Stimulated activated CD4-positive, alpha-beta T cell treated with anti-CD3 and anti-CD28 coated beads, Interleukin-12 subunit alpha, Interleukin-12 subunit beta, amount 100 ng/mL, for 24 hours (primary cell): Measurements from ENCODE around the gene CLRN1.
"Not testable (repeated sequence)": the region's sequence is repeated elsewhere in the genome, so short reads cannot be mapped to it uniquely, and the experiment has no call there.

Source experiments
- DNase-seq, 2 experiments: peaks; one replicate each; pipeline ENCODE4 v3.0.0-alpha.2; 2020; ENCODE audit warnings: low read depth in 2 of 2

CLRN1 gene, protein sequence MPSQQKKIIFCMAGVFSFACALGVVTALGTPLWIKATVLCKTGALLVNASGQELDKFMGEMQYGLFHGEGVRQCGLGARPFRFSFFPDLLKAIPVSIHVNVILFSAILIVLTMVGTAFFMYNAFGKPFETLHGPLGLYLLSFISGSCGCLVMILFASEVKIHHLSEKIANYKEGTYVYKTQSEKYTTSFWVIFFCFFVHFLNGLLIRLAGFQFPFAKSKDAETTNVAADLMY

DNA sequence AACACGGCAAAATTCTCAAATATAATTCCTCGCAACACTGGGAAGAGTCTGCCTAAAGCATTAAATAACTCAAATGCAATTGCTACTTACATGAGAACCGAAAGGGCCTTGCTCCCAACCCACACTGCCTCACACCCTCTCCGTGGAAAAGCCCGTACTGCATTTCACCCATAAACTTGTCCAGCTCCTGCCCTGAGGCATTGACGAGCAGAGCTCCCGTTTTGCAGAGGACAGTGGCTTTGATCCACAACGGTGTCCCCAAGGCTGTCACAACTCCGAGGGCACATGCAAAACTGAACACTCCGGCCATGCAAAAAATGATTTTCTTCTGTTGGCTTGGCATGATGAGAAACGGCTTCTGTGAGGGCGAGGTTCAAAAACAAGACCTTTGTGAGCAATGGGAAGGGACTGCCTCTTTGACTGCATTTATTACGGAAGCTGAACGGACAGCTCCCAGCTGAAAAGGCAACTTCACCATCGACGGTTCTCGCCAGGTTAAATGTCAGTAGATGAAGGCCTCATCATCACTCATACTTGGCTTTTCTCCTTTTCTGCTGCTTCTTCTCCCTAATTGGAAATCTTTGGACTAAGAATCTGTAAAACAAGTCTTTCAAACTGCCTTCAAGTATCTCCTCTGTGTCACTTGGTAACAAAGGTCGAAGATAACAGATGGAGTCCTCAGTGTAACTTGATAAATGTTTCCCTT lies at the start of gene CLRN1:
CLRN1 (minus strand) TSS at position 362 of the 706 bp plus-strand sequence; CDS start at position 343, 19 bp downstream.
- no peak for DNase-seq

DNA sequence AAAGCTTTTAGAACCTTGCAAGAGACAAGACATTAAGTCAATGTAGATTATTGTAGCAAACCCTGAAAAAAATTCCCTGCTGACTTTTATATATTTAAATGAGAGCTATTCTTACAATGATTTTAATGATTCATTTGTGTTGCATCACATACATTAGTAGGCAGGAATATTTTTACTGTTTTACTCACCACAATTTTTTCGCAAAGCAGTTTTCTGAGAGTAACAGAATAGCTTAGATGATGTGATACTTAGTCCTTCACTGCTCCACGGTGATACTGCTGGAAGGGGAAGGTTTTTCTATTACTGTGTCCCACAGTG lies 43.9 kb upstream of the CLRN1 start:
- DNase-seq, result no peak

DNA sequence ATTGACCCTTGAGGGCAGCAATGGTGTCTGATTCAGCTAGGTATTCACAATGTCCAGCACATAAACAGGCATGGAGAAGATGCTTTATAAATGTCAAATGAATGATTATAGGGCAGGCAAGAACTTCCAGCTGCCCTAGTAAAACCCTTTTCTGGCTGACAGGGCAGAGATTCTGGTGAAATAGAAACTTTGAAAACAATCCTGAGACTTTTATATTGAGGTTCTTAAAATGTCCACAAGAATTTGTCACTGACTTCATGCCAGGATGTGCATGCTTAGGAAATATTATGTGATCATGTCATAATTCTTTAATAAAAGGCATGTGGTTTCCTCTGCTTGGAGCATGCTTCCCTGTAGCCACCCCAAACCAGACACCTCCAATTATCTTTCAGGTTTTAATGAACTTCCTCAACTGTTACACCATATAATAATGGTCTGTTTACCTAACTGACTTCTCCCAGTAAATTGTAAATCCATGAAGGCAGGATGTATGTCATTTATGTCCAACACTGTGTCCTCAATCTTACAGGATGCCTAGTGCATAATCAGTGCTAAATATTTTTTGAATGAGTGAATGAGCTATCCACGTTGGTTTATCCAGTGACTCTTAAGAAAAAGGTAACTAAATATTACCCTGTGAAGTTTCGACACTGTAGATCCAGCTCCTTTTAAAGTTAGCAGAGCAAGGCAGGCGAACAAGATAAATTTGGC lies 43.4 kb upstream of the CLRN1 start:
- no peak for DNase-seq

DNA sequence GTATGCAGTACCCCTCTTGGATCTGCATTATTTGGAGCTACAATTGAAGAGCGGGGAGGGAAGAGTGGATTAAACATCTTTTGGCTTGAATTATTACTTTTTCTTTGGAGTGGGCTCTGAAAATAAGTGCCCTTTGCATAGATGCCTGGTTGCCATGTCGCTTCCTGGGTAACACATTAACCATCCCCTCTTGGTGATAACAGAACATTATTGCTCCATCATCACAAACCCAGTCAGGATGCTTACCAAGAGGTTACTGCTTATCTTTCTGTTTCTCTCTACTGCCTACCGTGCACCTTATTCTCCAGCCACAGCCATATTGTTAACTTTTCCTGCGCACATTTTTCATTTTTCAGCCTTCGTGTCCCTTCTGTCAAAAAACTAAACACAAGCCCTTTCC lies 42.7 kb upstream of the CLRN1 start:
- no peak for DNase-seq

DNA sequence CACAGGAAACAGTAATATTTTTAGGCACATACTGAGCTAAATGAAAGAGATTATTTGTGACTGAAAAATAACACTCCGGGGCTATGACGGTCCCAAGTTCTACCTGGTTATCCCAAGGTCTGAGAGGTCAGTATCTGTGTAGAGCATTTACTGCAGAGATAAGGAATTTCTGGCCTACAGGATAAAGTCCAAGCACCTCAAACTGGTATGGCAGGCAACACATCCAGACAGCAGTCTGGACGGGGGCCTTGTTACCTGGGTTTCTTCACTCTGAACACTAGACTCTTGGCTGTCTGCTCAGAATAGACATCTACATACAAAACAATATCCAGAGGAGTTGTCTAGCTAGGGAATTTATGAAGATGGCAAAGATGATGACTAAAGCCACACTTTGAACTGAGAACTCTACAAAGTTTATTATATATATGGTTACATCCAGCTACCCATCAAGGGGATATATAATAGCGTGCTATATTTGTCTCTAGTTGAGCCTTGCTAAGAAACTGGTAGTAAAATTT lies 42.0 kb upstream of the CLRN1 start:
- no peak for DNase-seq

DNA sequence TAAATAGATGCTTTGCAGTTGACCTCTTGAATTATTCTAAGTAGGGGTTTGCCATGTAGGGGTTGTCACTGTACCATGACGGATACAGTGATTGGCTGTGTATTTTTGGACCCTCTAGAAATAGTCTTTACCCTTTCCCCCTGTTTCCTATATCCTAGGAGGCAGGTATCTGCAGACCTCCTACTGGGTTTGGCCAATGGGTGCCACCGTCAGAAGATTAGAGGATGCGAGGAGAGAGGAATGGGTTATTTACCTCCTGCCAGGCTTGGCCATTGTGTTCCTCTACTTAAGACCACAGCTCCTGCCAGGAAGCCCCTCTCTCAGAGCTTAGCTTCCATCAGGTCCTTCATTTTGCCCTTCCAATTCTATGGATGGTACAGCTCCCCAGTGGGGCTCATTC lies 40.2 kb upstream of the CLRN1 start:
- DNase-seq, result no peak

DNA sequence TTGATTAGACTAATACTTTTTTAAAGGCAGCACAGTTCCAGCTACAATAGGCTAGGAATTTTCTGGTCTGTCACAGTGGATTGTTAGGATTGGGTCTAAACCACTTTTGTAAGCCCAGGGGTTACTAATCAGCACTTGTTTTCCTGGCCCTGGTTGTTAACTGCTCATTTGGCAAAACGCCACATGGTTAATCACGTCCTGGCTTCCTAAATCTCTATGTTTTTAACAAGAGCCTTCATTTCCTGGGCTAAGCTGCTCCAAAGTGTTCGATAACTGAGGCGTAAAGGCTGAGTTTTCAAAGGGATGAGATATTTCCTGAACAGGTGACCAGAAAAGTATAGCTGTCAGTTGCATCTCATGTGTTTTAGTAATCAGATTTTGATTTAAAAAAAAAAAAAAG lies 38.9 kb upstream of the CLRN1 start:
- DNase-seq, result no peak

DNA sequence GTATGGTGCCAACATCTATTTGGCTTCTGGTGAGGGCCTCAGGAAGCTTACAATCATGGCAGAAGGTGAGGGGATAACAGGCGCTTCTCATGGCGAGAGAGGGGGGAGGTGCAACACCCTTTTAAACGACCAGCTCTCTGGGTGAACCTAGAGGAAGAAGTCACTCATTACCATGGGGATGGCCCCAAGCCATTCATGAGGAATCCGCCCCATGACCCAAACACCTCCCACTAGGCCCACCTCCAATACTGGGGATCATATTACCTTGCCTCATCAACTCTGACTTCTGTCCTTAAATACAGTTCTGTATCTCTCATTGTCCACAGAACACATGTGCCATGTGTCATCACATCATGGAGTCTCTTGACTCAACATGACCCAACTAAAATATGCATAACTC lies 37.5 kb upstream of the CLRN1 start:
- DNase-seq, result no peak

DNA sequence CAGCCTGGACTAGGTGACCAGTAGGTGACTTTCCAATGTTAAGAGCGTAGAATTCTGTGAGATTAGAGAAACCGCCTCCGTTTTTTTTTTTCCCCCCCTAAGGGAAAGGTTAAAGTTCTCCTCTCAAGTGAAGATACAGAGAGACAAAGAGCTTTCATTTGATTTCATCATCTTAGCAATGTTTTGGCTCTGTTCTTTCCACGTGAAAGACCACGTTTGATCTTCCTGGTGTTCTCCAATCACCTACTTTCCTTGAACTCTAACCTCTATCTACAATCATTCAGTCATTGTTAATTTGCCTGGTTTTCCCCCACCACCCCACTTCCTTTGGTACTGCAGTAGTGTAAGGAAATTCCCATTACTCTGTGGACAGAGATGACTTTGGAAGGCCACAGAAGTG lies 36.9 kb upstream of the CLRN1 start:
- no peak for DNase-seq

DNA sequence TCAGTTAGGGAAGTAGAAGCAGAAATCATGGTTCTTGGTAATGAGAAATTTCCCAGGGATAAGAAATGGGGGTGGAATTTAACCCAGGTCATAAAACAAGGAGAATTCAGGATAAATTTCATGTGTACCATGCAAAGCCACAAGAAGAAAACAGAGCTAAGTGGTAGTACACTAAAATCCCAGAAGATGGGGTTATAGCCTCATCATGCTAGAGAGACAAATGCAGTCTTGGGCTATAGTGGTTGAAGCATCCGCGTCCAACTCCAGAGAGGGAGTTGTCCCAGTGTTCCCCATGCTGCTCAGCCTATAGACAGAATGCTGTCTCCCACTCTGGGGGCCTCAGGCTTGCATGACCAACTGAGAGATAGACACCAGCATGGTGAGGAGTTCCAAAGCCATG lies 36.2 kb upstream of the CLRN1 start:
- no peak for DNase-seq

DNA sequence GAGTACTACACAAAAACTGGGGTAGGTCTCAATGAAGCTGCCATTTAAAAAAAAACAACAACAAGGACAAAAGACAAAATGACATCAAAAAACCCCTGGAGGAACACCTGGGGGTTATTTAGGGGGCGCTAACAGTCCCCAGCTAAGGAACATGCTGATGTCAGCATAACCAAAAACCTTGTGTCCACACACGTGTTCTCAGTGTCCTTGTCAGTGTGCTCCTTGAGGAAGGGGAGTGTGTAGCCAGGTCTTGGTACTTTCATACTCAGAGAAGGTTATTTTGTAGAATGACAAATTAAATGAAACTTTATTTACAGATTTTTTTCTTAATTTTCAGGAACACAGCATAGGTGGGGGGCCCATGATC lies 31.2 kb upstream of the CLRN1 start:
- no peak for DNase-seq

DNA sequence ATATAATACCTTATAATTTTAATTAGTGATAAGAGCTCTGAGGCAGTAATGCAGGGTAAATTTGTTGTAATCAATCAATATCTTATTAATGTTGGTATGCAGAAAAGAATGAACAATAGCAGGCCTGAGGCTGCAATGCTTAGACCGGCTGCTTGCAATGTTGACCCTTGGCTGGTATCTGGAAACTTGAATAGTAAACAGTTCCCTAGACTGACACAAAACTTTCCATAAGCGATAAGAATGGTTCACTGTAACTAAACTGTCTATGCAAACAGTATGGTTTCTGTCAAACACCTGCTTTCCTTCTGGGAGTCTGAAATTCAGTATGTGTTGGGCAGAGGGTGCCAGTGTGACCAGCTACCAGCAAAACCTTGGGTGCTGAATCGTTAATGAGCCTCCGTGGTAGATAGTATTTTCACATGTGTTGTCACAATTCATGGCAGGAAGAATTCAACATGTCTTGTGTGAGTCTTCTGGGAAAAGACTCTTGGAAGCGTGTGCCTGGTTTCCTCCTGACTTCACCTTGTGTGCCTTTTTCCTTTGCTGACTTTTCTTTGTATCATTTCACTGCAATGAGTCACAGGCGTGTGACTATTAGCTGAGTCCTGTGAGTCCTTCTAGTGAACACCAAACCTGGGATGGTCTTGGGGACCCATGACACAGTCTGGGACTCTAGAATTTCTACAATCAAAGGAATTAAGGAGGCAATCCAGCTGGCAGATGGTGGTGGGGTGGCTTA lies 30.7 kb upstream of the CLRN1 start:
- no peak for DNase-seq

DNA sequence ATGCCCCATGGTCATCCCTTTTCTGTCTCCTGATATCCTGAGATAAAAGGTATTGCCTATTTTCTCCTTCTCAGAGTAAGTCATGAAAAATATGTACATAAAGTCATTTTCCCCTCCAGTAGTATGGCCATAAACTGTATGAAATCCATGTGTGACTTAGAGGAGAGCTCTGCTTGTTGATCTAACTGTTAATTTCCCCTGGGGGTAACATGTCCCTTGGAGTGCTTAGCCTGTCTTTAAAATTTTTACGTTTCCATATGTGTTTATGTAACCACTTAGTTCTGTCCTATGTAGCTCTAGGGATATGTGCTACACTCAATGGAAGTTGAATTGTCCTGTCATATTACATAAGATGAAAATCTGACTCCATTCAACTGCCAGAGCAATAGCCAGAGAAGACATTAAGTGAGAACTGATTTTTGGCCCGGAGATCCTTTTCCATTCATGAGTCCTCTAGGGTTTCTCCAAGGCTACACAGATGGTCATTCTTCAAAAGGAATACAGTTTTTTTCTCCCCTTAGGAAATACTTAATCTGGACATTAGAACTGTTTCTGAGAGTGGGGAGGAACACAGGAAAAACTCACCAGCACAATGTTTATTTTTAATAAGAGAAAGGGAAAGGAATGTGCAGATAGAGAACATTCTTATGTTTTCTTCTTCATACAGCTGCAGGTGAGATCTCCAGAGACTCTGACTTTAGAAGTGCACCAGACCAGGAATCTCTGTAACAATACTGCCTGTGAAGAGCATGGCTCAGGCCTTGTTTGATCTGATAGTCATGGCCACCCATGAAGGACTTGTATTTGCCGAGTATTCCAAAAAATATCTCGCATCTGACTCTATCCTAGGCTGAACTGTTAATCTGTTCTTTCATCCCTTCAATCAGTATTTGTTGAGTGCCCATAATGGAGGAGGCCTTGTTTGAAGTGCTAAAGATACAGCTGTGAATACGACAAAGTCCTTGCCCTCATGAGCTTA lies 29.8 kb upstream of the CLRN1 start:
- DNase-seq, result no peak

DNA sequence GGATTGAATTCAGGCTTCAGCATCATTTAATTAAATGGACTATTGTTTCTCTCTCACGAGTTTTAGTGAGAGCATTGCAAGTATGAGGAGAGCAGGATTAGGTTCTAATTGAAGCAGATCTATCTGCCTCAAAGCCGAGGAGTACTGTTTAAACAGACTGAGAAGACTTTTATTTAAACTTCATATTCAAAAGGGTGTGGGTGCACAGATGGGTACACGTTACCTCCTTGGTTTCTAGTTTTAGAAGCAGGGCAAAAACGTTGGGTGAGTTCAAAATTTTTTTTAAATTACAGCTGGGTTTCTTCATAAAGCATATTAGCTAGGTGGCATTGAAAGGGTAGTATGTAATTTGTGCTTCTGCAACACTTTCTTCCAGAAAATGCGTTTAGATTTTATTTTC lies 26.5 kb upstream of the CLRN1 start:
- no peak for DNase-seq

DNA sequence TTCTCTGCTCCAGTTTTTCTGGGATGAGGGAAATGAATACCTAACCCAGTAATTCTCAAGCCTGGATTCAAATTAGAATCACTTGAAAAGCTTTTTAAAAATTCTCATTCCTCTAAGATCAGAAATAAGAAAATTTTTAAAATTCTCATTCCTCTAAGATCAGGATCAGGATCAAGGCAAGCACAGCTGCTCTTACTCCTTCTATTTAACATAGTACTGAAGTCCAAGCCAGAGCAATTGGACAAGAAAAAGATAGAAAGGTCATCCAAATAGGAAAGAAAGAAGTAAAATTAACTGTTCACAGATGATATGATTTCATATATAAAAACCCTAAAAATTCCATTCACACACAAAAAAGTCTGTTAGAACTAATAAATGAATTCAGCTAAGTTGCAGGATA lies 24.2 kb upstream of the CLRN1 start:
- DNase-seq, result no peak

DNA sequence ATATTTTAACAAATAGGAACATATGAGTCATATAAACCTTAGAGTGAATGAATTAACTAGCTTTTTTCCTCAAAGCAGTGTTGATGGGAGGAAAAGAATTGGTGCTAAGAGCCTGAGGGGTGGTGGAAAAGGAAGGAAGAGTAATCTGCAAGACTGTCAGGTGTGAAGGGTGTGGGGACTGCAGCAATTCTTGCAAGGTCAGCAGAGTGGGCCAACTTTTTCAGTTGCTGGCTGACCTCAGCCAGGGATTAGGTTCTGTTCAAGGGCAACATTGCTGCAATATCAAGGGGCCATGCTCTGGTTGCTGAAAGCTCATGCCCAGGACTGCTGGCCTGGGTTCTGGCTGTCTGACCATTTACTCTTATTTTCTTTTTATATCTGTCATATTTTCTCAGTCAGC lies 23.0 kb upstream of the CLRN1 start:
- DNase-seq, result no peak

DNA sequence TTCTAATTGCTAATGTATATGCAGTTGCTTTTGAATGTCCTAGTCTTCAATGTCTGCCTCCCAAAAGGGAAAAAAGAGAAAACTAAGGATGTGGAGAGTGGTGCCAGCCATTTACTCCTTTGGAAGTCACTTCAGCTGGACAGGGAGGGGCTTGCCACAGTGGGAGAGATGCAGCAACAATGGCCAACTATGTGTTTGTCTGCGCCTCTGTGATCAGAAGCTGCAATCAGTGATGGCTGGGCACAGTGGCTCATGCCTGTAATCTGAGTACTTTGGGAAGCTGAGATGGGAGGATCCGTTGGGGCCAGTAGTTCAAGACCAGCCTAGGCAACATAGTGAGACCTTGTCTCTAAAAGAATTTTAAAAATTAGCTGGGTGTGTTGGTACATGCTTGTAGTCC lies 16.7 kb upstream of the CLRN1 start:
- DNase-seq, result no peak

DNA sequence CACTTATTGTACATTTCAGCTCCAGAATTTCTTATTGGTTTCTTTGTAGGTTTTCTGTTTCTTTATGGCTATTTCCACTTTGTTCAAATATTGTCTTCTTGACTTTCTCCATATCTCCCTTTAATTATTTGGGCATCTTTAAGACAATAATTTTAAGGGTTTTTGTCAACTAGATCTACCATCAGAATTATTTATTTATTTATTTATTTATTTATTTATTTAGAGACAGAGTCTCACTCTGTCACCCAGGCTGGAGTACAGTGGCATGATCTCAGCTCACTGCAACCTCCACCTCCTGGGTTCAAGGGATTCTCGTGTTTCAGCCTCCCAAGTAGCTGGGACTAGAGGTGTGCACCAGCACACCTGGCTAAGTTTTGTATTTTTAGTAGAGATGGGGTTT lies 15.9 kb upstream of the CLRN1 start:
- not testable (repeated sequence) for DNase-seq

DNA sequence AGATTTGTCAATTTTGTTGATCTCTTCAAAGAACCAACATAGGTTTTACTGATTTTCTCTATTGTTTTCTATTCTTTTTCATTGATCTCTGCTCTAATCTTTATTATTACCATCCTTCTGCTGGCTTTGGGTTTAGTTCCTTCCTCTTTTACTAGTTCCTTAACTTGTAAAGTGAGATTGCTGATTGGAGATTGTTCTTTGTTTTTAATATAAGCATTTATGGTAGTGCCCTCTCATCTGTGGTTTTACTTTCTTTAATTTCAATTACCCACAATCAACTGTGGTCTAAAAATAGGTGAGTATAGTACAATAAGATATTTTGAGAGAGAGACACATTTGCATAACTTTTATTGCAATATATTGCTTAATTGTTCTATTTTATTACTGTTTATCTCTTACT lies 13.2 kb upstream of the CLRN1 start:
- no peak for DNase-seq

DNA sequence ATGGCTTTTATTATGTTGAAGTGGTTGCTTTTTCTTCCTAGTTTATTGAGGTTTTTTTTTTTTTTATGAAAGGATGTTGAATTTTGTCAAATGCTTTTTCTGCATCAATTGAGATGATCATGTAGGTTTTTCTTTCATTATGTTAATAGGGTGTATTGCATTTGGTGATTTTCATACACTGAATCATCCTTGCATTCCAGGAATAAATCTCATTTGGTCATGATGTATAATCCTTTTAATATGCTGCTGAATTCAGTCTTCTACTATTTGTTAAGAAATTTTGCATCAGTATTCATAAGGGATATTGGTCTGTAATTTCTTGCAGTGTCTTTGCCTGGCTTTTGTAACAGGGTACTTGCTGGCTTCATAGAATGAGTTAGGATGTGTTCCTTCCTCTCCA lies 11.5 kb upstream of the CLRN1 start:
- no peak for DNase-seq

DNA sequence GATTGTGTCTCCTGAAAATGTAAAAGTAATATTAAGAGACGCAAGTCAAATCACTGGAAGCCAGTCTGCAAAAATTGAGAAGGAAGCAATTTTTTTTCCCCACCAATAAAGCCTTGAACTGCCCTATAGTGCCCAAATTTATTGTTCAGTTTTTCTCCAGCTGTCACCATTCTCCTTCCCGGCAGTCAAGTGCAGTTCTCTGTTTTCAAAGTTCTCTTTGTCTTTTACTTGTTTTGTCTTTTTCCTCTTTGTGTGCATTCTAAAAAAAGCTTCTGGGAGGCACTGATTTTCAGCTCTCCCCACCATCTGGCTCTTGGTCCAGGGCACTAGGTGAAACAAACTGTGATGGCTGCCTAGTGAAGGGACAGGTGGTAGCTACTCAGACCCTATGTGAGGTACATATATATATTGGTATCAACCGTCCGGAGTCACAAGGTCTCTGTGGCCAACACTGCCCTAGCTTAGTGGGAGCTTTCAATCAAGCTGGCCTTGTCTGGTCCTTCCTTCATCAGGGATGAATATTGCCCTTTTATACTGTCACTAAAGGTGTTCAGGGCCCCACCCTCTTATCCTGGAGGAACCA lies 6.1 kb upstream of the CLRN1 start:
- DNase-seq, result no peak
